ENCODE results near the gene IFI44.

GRCh38 chr1:78690516-78690915 lies 40.9 kb downstream of the IFI44 start:
- TF ChIP-seq SUZ12 (IDR thresholded peaks at IDR 0.05; ENCODE audit: extremely low read depth, insufficient read depth, insufficient read length): no peak
- TF ChIP-seq YY1 (IDR thresholded peaks at IDR 0.05; ENCODE audit: insufficient read depth, insufficient read length): no peak

Measured in NT2/D1 (cell line).